ENCODE measurements around the gene EFS.

EFS gene

GRCh38 chr14:23353433-23353780 lies 11.6 kb downstream of the EFS start:
- Histone ChIP-seq H3K4me1 (ENCODE audit: control insufficient read depth in 1 of 2, insufficient read depth in 2 of 2, low read length in 2 of 2) (peaks cover 0 to 10% of the 10 kb centered on the region in 2 donors), H3K4me3 (ENCODE audit: low read depth in 1 of 2, low read length in 2 of 2) (no peak overlapping the region), H3K27me3 (ENCODE audit: low read depth, low read length) (peaks cover 6% of the 10 kb centered on the region), H3K36me3 (ENCODE audit: control insufficient read depth in 1 of 2, insufficient read depth in 2 of 2, low read length in 2 of 2) (peaks cover 3 to 7% of the 10 kb centered on the region in 2 donors), H3K9me3 (ENCODE audit: control insufficient read depth in 1 of 2, low read length in 2 of 2) (no peaks in the 10 kb centered on the region), H3K27ac (ENCODE audit: low read length) (no peak overlapping the region)

GRCh38 chr14:23352506-23353432 lies 12.2 kb downstream of the EFS start, which contains the start of gene SLC22A17:
SLC22A17 (minus strand) TSS chr14:23352887.
- H3K4me1 ChIP-seq (ENCODE audit: control insufficient read depth in 1 of 2, insufficient read depth in 2 of 2, low read length in 2 of 2) = peaks cover 0 to 10% of the 10 kb centered on the region in 2 donors
- no peak within 1 kb of the TSS for H3K27ac ChIP-seq (ENCODE audit: low read length)
- no peaks in the 10 kb centered on the region for H3K9me3 ChIP-seq (ENCODE audit: control insufficient read depth in 1 of 2, low read length in 2 of 2)
- peaks cover 0 to 7% of the 10 kb centered on the region in 2 donors for H3K36me3 ChIP-seq (ENCODE audit: control insufficient read depth in 1 of 2, insufficient read depth in 2 of 2, low read length in 2 of 2)
- peaks cover 6% of the 10 kb centered on the region for H3K27me3 ChIP-seq (ENCODE audit: low read depth, low read length)
- H3K4me3 ChIP-seq (ENCODE audit: low read depth in 1 of 2, low read length in 2 of 2) = peak within 1 kb of the TSS; percentile 23 to 74

GRCh38 chr14:23351681-23352505 lies 13.1 kb downstream of the EFS start:
- H3K4me1 ChIP-seq (ENCODE audit: control insufficient read depth in 1 of 2, insufficient read depth in 2 of 2, low read length in 2 of 2) = peaks cover 0 to 10% of the 10 kb centered on the region in 2 donors
- H3K27ac ChIP-seq (ENCODE audit: low read length) = no peak overlapping the region

GRCh38 chr14:23349156-23349845 lies 15.7 kb downstream of the EFS start:
- no peak overlapping the region for H3K4me3 ChIP-seq (ENCODE audit: low read depth in 1 of 2, low read length in 2 of 2)
- H3K9me3 ChIP-seq (ENCODE audit: control insufficient read depth in 1 of 2, low read length in 2 of 2) = no peaks in the 10 kb centered on the region
- H3K36me3 ChIP-seq (ENCODE audit: control insufficient read depth in 1 of 2, insufficient read depth in 2 of 2, low read length in 2 of 2) = peaks cover 0 to 6% of the 10 kb centered on the region in 2 donors
- H3K27me3 ChIP-seq (ENCODE audit: low read depth, low read length) = peaks cover 6% of the 10 kb centered on the region
- H3K4me1 ChIP-seq (ENCODE audit: control insufficient read depth in 1 of 2, insufficient read depth in 2 of 2, low read length in 2 of 2) = peaks cover 0 to 10% of the 10 kb centered on the region in 2 donors
- H3K27ac ChIP-seq (ENCODE audit: low read length) = no peak overlapping the region

More at GRCh38 chr14:23351681-23352505, 13.1 kb downstream of the EFS start:
- Histone ChIP-seq H3K27me3 (ENCODE audit: low read depth, low read length) (peaks cover 6% of the 10 kb centered on the region), H3K9me3 (ENCODE audit: control insufficient read depth in 1 of 2, low read length in 2 of 2) (no peaks in the 10 kb centered on the region), H3K4me3 (ENCODE audit: low read depth in 1 of 2, low read length in 2 of 2) (peak overlapping the region; percentile 23 to 74), H3K36me3 (ENCODE audit: control insufficient read depth in 1 of 2, insufficient read depth in 2 of 2, low read length in 2 of 2) (peaks cover 0 to under 1% of the 10 kb centered on the region in 2 donors)

GRCh38 chr14:23348297-23348655 lies 16.7 kb downstream of the EFS start:
- Histone ChIP-seq H3K4me3 (ENCODE audit: low read depth in 1 of 2, low read length in 2 of 2) (no peak overlapping the region), H3K4me1 (ENCODE audit: control insufficient read depth in 1 of 2, insufficient read depth in 2 of 2, low read length in 2 of 2) (peaks cover 0 to 10% of the 10 kb centered on the region in 2 donors), H3K36me3 (ENCODE audit: control insufficient read depth in 1 of 2, insufficient read depth in 2 of 2, low read length in 2 of 2) (peaks cover 0 to 6% of the 10 kb centered on the region in 2 donors), H3K9me3 (ENCODE audit: control insufficient read depth in 1 of 2, low read length in 2 of 2) (no peaks in the 10 kb centered on the region), H3K27ac (ENCODE audit: low read length) (no peak overlapping the region), H3K27me3 (ENCODE audit: low read depth, low read length) (peaks cover 6% of the 10 kb centered on the region)

- Histone ChIP-seq H3K27ac (ENCODE audit: low read length) (no peak overlapping the region), H3K27me3 (ENCODE audit: low read depth, low read length) (peaks cover 6% of the 10 kb centered on the region), H3K4me3 (ENCODE audit: low read depth in 1 of 2, low read length in 2 of 2) (no peak overlapping the region), H3K9me3 (ENCODE audit: control insufficient read depth in 1 of 2, low read length in 2 of 2) (no peaks in the 10 kb centered on the region), H3K4me1 (ENCODE audit: control insufficient read depth in 1 of 2, insufficient read depth in 2 of 2, low read length in 2 of 2) (peaks cover 0 to 10% of the 10 kb centered on the region in 2 donors), H3K36me3 (ENCODE audit: control insufficient read depth in 1 of 2, insufficient read depth in 2 of 2, low read length in 2 of 2) (peaks cover 0 to 6% of the 10 kb centered on the region in 2 donors)
Measured at GRCh38 chr14:23347406-23348296, 17.3 kb downstream of the EFS start.

- Histone ChIP-seq H3K27ac (ENCODE audit: low read length) (no peak overlapping the region), H3K9me3 (ENCODE audit: control insufficient read depth in 1 of 2, low read length in 2 of 2) (no peaks in the 10 kb centered on the region), H3K36me3 (ENCODE audit: control insufficient read depth in 1 of 2, insufficient read depth in 2 of 2, low read length in 2 of 2) (peaks cover 0 to 6% of the 10 kb centered on the region in 2 donors), H3K4me1 (ENCODE audit: control insufficient read depth in 1 of 2, insufficient read depth in 2 of 2, low read length in 2 of 2) (peaks cover 0 to 4% of the 10 kb centered on the region in 2 donors), H3K4me3 (ENCODE audit: low read depth in 1 of 2, low read length in 2 of 2) (no peak overlapping the region), H3K27me3 (ENCODE audit: low read depth, low read length) (peaks cover 3% of the 10 kb centered on the region)
Measured at GRCh38 chr14:23346693-23347405, 18.1 kb downstream of the EFS start.

GRCh38 chr14:23345987-23346692 lies 18.8 kb downstream of the EFS start:
- Histone ChIP-seq H3K9me3 (ENCODE audit: control insufficient read depth in 1 of 2, low read length in 2 of 2) (no peaks in the 10 kb centered on the region), H3K4me3 (ENCODE audit: low read depth in 1 of 2, low read length in 2 of 2) (no peak overlapping the region), H3K36me3 (ENCODE audit: control insufficient read depth in 1 of 2, insufficient read depth in 2 of 2, low read length in 2 of 2) (peaks cover 0 to 6% of the 10 kb centered on the region in 2 donors), H3K27ac (ENCODE audit: low read length) (no peak overlapping the region), H3K4me1 (ENCODE audit: control insufficient read depth in 1 of 2, insufficient read depth in 2 of 2, low read length in 2 of 2) (no peaks in the 10 kb centered on the region), H3K27me3 (ENCODE audit: low read depth, low read length) (no peaks in the 10 kb centered on the region)

GRCh38 chr14:23344481-23344880 lies 20.5 kb downstream of the EFS start:
- no peaks in the 10 kb centered on the region for H3K9me3 ChIP-seq (ENCODE audit: control insufficient read depth in 1 of 2, low read length in 2 of 2)
- H3K27ac ChIP-seq (ENCODE audit: low read length) = no peak overlapping the region
- H3K4me3 ChIP-seq (ENCODE audit: low read depth in 1 of 2, low read length in 2 of 2) = no peak overlapping the region
- H3K4me1 ChIP-seq (ENCODE audit: control insufficient read depth in 1 of 2, insufficient read depth in 2 of 2, low read length in 2 of 2) = no peaks in the 10 kb centered on the region
- H3K27me3 ChIP-seq (ENCODE audit: low read depth, low read length) = no peaks in the 10 kb centered on the region
- H3K36me3 ChIP-seq (ENCODE audit: control insufficient read depth in 1 of 2, insufficient read depth in 2 of 2, low read length in 2 of 2) = peaks cover 0 to 6% of the 10 kb centered on the region in 2 donors

All from muscle layer of duodenum (tissue), 2 donors.